Lower leg skin (tissue), 4 donors: ENCODE results near the gene ANKRD34A. TPM values are rescaled to one million over a fixed set of nuclear protein-coding genes. Genes with fewer than 3 reads are reported as not detected.

Experiments used
- DNase-seq, 2 donors: peaks; one replicate each; pipeline ENCODE4 v3.0.0-alpha.2; 2019; ENCODE audit warnings: low spot score in 2 of 2
- H3K4me3 ChIP-seq: fragments of 200-600 bp; sonication (generic); 2 replicates; pipeline ENCODE4 v1.5.1; 2017; ENCODE audit warnings: mild to moderate bottlenecking, low read depth; ENCODE audit not compliant: poor library complexity, severe bottlenecking
- CTCF ChIP-seq, 3 donors: fragments of 450-650 bp; IDR thresholded peaks; one replicate each; pipeline ENCODE4 v1.5.1; 2016; ENCODE audit warnings: antibody characterized with exemption in 3 of 3, mild to moderate bottlenecking in 3 of 3, moderate library complexity in 2 of 3
- POLR2A ChIP-seq, 2 donors: fragments of 450-650 bp; IDR thresholded peaks; one replicate each; pipeline ENCODE4 v1.6.1; 2016 to 2017; ENCODE audit warnings: antibody characterized with exemption in 2 of 2, mild to moderate bottlenecking in 1 of 2, moderate library complexity in 1 of 2
- WGBS, 2 donors: methylation state at CpG; one replicate each; pipeline ENCODE4 v1.1.5; 2018; 5-methylcytosine and 5-hydroxymethylcytosine counted together
- intact Hi-C: fragments of 100-400 bp; cut with DNase I; formaldehyde crosslinking; loops from one replicate; pipeline ENCODE4 v1.15.0; 2023; ENCODE audit warnings: low total_unique reads
- total RNA-seq, 4 donors: library from RNA; depleted of rRNA; stranded (reverse); fragments of >200 nt; gene quantifications; one replicate each; pipeline ENCODE4 v1.1.0, GENCODE V29; 2016

Gene ANKRD34A
- total RNA-seq, 4 donors from 2014 or later, result 0.12 to 1.3 (median 0.39) TPM

- TF ChIP-seq CTCF (IDR thresholded peaks at IDR 0.05), result peak in 1 of 3 donors; percentile 87
- no peak for TF ChIP-seq POLR2A (IDR thresholded peaks at IDR 0.05)
- DNase-seq, result peak in 1 of 2 donors; percentile 92
- WGBS, 2 donors, result 19 to 23% methylated on average over 9 of the region's 9 CpGs
- H3K4me3 ChIP-seq, result no peak overlapping the region
- intact Hi-C loops, result loop anchor here (2.0 kb wide), 1 partner anchor 29 kb away; no protein-coding TSS in a partner anchor
These were observed 13.4 kb upstream of the ANKRD34A start for GRCh38 chr1:145977486-145978470.

GRCh38 chr1:145977016-145977415 lies 12.6 kb upstream of the ANKRD34A start:
- WGBS, 2 donors, result 68 to 75% methylated on average over 5 of the region's 5 CpGs
- TF ChIP-seq CTCF (IDR thresholded peaks at IDR 0.05) (no peak), POLR2A (IDR thresholded peaks at IDR 0.05) (no peak)
- H3K4me3 ChIP-seq, result no peak overlapping the region
- DNase-seq, result peak in 1 of 2 donors; percentile 86
- intact Hi-C loops, result no loop called here

GRCh38 chr1:145975216-145975615 lies 10.8 kb upstream of the ANKRD34A start:
- H3K4me3 ChIP-seq, result no peak overlapping the region
- peak in 1 of 2 donors; percentile 50 for DNase-seq
- TF ChIP-seq POLR2A (IDR thresholded peaks at IDR 0.05), result no peak
- intact Hi-C loops, result no loop called here
- 72 to 83% methylated on average over 4 of the region's 4 CpGs for whole genome bisulfite sequencing, 2 donors

GRCh38 chr1:145974721-145975120 lies 10.3 kb upstream of the ANKRD34A start:
- TF ChIP-seq POLR2A (IDR thresholded peaks at IDR 0.05) (no peak), CTCF (IDR thresholded peaks at IDR 0.05) (no peak)
- peak in 1 of 2 donors; percentile 68 for DNase-seq
- 83 to 88% methylated on average over 7 of the region's 7 CpGs for WGBS, 2 donors
- intact Hi-C loops, result no loop called here
- H3K4me3 ChIP-seq, result no peak overlapping the region

GRCh38 chr1:145972580-145972979 lies 8.2 kb upstream of the ANKRD34A start:
- 88 to 90% methylated on average over 7 of the region's 7 CpGs for WGBS, 2 donors
- no peak overlapping the region for H3K4me3 ChIP-seq
- peak in 1 of 2 donors; percentile 73 for DNase-seq
- intact Hi-C loops, result no loop called here
- TF ChIP-seq POLR2A (IDR thresholded peaks at IDR 0.05) (no peak), CTCF (IDR thresholded peaks at IDR 0.05) (no peak)

GRCh38 chr1:145967288-145967687 lies 2.9 kb upstream of the ANKRD34A start:
- TF ChIP-seq CTCF (IDR thresholded peaks at IDR 0.05), result no peak
- TF ChIP-seq POLR2A (IDR thresholded peaks at IDR 0.05), result no peak
- intact Hi-C loops, result no loop called here
- no peak overlapping the region for H3K4me3 ChIP-seq
- DNase-seq, result no peak
- WGBS, 2 donors, result 93 to 98% methylated on average over 2 of the region's 2 CpGs
